ENCODE measurements around the gene SRBD1.
A peak's percentile ranks its signal among the peaks of the same experiment; 100 is the strongest.

SRBD1 gene

GRCh38 chr2:45494275-45494977 lies 116.6 kb downstream of the SRBD1 start:
- DNase-seq (ENCODE audit: low read depth), result peak; percentile 29

GRCh38 chr2:45484965-45485364 lies 126.1 kb downstream of the SRBD1 start:
- no peak for DNase-seq (ENCODE audit: low read depth)

More at GRCh38 chr2:45494275-45494977, 116.6 kb downstream of the SRBD1 start:
- TF ChIP-seq CTCF (IDR thresholded peaks at IDR 0.05; ENCODE audit: low read depth, low read length, missing control alignments), result peak; percentile 58
- no peak overlapping the region for H3K4me3 ChIP-seq (ENCODE audit: low read depth, low read length)

GRCh38 chr2:45483997-45484396 lies 127.1 kb downstream of the SRBD1 start:
- TF ChIP-seq CTCF (IDR thresholded peaks at IDR 0.05; ENCODE audit: low read depth, low read length, missing control alignments), result peak; percentile 35
- no peak for DNase-seq (ENCODE audit: low read depth)
- H3K4me3 ChIP-seq (ENCODE audit: low read depth, low read length), result no peak overlapping the region

More at GRCh38 chr2:45484965-45485364, 126.1 kb downstream of the SRBD1 start:
- TF ChIP-seq CTCF (IDR thresholded peaks at IDR 0.05; ENCODE audit: low read depth, low read length, missing control alignments), result no peak
- no peak overlapping the region for H3K4me3 ChIP-seq (ENCODE audit: low read depth, low read length)

- DNase-seq (ENCODE audit: low read depth), result no peak
- H3K4me3 ChIP-seq (ENCODE audit: low read depth, low read length), result no peak overlapping the region
- no peak for TF ChIP-seq CTCF (IDR thresholded peaks at IDR 0.05; ENCODE audit: low read depth, low read length, missing control alignments)
Measured at GRCh38 chr2:45477546-45477945, 133.5 kb downstream of the SRBD1 start.

GRCh38 chr2:45470531-45470930 lies 140.5 kb downstream of the SRBD1 start:
- DNase-seq (ENCODE audit: low read depth), result no peak
- no peak for TF ChIP-seq CTCF (IDR thresholded peaks at IDR 0.05; ENCODE audit: low read depth, low read length, missing control alignments)

GRCh38 chr2:45469314-45470099 lies 141.6 kb downstream of the SRBD1 start:
- TF ChIP-seq CTCF (IDR thresholded peaks at IDR 0.05; ENCODE audit: low read depth, low read length, missing control alignments), result no peak
- no peak for DNase-seq (ENCODE audit: low read depth)
- H3K4me3 ChIP-seq (ENCODE audit: low read depth, low read length), result no peak overlapping the region

More at GRCh38 chr2:45470531-45470930, 140.5 kb downstream of the SRBD1 start:
- H3K4me3 ChIP-seq (ENCODE audit: low read depth, low read length), result no peak overlapping the region

Measured in GM12864 (cell line).